Activated T-cell treated with anti-CD3 and anti-CD28 coated beads for 48 hours (primary cell): ENCODE results near the gene GSTM1.
A peak's percentile ranks its signal among the peaks of the same experiment; 100 is the strongest.

Source experiments
- DNase-seq: peaks from one replicate; pipeline ENCODE4 v3.0.0-alpha.2; 2020; ENCODE audit warnings: low read depth

GSTM1 gene

GRCh38 chr1:109726728-109727373 lies 39.2 kb downstream of the GSTM1 start:
- DNase-seq: no peak

- DNase-seq: no peak
Measured at GRCh38 chr1:109728870-109729269, 41.3 kb downstream of the GSTM1 start.

- no peak for DNase-seq
Measured at GRCh38 chr1:109730666-109731065, 43.0 kb downstream of the GSTM1 start.

GRCh38 chr1:109732390-109732881 lies 44.8 kb downstream of the GSTM1 start:
- no peak for DNase-seq

GRCh38 chr1:109733236-109733870 lies 45.7 kb downstream of the GSTM1 start:
- DNase-seq: no peak

- DNase-seq: peak; percentile 76
Measured at GRCh38 chr1:109739738-109740614, 52.4 kb downstream of the GSTM1 start.

GRCh38 chr1:109740615-109741373 lies 53.2 kb downstream of the GSTM1 start, which contains the start of gene GSTM3:
Gene GSTM3, minus strand, starts transcription at chr1:109741038. Its CDS starts 751 bp downstream, at chr1:109740287.
- no peak for DNase-seq
